ENCODE data around the gene SCYL2.

The SCYL2 gene

DNA sequence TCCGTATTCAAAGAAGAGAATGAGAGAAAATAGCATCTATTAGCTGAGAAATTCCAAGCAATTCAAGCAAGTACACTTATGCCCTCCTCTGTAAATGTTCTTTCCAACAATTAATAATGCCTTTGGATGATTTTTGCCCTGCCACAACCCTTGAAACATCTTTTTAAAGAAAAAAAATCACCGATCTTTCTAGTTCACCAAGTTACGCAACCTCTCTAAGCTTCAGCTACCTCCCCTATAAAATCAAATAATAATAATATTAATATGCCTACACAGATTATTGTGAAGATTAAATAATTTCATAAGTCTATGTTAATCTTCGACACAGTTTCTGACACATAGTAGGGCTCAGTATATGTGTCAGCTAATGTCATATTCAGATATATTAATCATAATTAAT is 19.2 kb upstream of the SCYL2 start:
- CTCF ChIA-PET, result interaction anchor here (2.6 kb wide), 1 partner anchor 13 kb away, joined by 8 read pairs; no protein-coding TSS in a partner anchor

GRCh38 chr12:100248886-100249285 is 18.1 kb upstream of the SCYL2 start:
- POLR2A ChIA-PET, result no interaction called here
- no peak for TF ChIP-seq CTCF (IDR thresholded peaks at IDR 0.05; ENCODE audit: control extremely low read depth, extremely low read depth, low read depth, missing control alignments)
- no peak for DNase-seq (ENCODE audit: extremely low spot score)
- CTCF ChIA-PET, result interaction anchor here (1.0 to 2.6 kb wide), 3 partner anchors 14 to 157 kb away, joined by 4 to 8 read pairs (median 4); no protein-coding TSS in a partner anchor

More for the DNA sequence above, 19.2 kb upstream of the SCYL2 start:
- DNase-seq (ENCODE audit: extremely low spot score), result no peak
- no peak for TF ChIP-seq CTCF (IDR thresholded peaks at IDR 0.05; ENCODE audit: control extremely low read depth, extremely low read depth, low read depth, missing control alignments)
- POLR2A ChIA-PET, result no interaction called here

- CTCF ChIA-PET, result interaction anchor here (1.2 kb wide), 1 partner anchor 21 kb away, joined by 4 read pairs; no protein-coding TSS in a partner anchor
- POLR2A ChIA-PET, result no interaction called here
- DNase-seq (ENCODE audit: extremely low spot score), result no peak
- no peak for TF ChIP-seq CTCF (IDR thresholded peaks at IDR 0.05; ENCODE audit: control extremely low read depth, extremely low read depth, low read depth, missing control alignments)
Measured at GRCh38 chr12:100249941-100250340, 17.0 kb upstream of the SCYL2 start.

DNA sequence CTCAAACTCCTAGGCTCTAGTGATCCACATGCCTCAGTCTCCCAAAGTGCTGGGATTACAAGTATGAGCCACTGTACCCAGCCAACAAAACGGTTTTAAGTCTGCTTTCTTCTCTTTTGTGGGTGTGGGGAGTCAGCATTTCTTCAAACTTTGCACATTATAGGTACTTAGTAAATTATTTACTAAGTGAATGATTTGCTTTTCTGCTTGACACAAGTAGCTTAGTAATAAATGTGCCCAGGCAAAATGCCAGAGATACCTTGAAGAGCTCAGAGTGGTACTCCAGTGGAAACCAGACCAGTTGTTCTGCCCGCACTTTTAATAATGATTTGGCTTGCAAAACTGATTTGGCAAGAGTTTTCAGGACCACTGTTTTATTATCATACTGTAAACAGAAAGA is 15.1 kb upstream of the SCYL2 start:
- no peak for DNase-seq (ENCODE audit: extremely low spot score)
- CTCF ChIA-PET, result interaction anchor here (0.8 to 1.2 kb wide), 2 partner anchors 10 to 13 kb away, joined by 3 read pairs; no protein-coding TSS in a partner anchor
- POLR2A ChIA-PET, result no interaction called here
- no peak for TF ChIP-seq CTCF (IDR thresholded peaks at IDR 0.05; ENCODE audit: control extremely low read depth, extremely low read depth, low read depth, missing control alignments)

DNA sequence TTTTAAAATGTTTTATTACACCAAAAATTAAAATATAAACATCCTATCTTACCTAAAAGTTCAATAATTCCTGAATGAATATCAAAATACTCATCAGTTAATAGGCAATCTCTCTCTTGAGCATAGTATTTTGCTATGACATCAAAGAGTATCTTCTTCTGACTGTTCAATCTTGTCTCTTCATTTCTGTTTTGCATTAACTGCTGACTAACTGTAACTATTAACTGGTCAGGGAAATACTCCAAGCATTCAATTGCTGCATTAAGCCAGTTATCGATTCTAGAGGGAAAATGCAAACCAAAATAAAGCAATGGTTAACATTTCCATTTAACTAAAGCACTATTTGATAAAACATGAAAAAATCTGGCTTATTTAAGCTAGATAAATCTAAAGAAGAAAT is 13.5 kb upstream of the SCYL2 start:
- CTCF ChIA-PET, result no interaction called here
- TF ChIP-seq CTCF (IDR thresholded peaks at IDR 0.05; ENCODE audit: control extremely low read depth, extremely low read depth, low read depth, missing control alignments), result no peak
- POLR2A ChIA-PET, result no interaction called here
- no peak for DNase-seq (ENCODE audit: extremely low spot score)

DNA sequence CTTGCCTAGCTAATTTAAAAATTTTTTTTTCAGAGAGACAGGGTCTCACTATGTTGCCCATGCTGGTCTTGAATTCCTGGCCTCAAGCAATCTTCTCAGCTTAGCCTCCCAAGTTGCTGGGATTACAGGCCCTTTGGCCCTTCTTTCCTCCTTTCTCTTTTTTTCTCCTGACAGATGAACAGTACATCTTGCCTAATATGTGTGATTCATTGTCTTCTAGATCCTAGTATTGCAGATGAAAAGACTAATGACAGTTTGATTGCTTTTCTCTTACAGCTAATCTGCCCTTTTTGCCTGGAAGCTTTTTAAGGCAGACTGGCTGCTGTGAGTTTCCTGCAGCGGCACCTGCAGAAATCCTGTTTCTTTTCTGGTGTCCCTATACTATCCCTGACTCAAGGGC is 12.1 kb upstream of the SCYL2 start:
- TF ChIP-seq CTCF (IDR thresholded peaks at IDR 0.05; ENCODE audit: control extremely low read depth, extremely low read depth, low read depth, missing control alignments), result no peak
- ChIA-PET POLR2A (no interaction called here), CTCF (interaction anchor here (0.7 to 1.8 kb wide), 3 partner anchors 9 to 298 kb away, joined by 3 to 7 read pairs (median 5); no protein-coding TSS in a partner anchor)
- DNase-seq (ENCODE audit: extremely low spot score), result no peak

GRCh38 chr12:100258127-100258526 is 8.8 kb upstream of the SCYL2 start:
- TF ChIP-seq CTCF (IDR thresholded peaks at IDR 0.05; ENCODE audit: control extremely low read depth, extremely low read depth, low read depth, missing control alignments), result no peak
- ChIA-PET POLR2A (no interaction called here), CTCF (no interaction called here)
- no peak for DNase-seq (ENCODE audit: extremely low spot score)
